Measurements from ENCODE around the gene TMEM184C.

DNA sequence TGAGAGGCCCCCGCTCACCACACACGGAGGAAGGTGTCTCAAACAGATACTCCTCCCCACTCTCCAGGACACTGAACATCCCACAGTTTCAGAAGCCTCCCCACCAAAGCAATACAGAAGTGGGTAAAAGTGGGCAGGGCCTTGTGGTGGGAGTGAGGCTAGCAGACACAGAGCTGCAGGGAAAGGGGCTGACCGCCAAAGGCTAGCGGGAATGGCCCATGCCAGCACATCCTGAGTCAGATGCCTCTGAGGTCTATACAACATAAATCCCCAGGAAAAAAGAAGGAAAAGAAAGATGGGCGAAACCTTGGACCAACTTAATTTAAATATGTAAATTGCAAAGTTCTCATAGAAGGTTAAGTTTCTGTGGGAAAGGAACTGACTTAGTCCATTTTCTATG is 92.8 kb downstream of the TMEM184C start:
- TF ChIP-seq, protein P1, sequence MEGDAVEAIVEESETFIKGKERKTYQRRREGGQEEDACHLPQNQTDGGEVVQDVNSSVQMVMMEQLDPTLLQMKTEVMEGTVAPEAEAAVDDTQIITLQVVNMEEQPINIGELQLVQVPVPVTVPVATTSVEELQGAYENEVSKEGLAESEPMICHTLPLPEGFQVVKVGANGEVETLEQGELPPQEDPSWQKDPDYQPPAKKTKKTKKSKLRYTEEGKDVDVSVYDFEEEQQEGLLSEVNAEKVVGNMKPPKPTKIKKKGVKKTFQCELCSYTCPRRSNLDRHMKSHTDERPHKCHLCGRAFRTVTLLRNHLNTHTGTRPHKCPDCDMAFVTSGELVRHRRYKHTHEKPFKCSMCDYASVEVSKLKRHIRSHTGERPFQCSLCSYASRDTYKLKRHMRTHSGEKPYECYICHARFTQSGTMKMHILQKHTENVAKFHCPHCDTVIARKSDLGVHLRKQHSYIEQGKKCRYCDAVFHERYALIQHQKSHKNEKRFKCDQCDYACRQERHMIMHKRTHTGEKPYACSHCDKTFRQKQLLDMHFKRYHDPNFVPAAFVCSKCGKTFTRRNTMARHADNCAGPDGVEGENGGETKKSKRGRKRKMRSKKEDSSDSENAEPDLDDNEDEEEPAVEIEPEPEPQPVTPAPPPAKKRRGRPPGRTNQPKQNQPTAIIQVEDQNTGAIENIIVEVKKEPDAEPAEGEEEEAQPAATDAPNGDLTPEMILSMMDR (IDR thresholded peaks at IDR 0.05): no peak
- no peak for TF ChIP-seq POLR2A (IDR thresholded peaks at IDR 0.05)

Measured in body of pancreas (tissue), 4 donors.